CD4-positive, alpha-beta T cell treated with Interleukin-15 for 1 hour (primary cell): ENCODE measurements around the gene RAE1.

Source experiments
- DNase-seq: peaks from one replicate; pipeline ENCODE4 v3.0.0-alpha.2; 2020

Gene RAE1

GRCh38 chr20:57401565-57401918, 50.5 kb downstream of the RAE1 start:
- no peak for DNase-seq

GRCh38 chr20:57402206-57403125, 51.4 kb downstream of the RAE1 start:
- DNase-seq: peak; percentile 15

GRCh38 chr20:57403216-57403615, 52.2 kb downstream of the RAE1 start:
- peak; percentile 16 for DNase-seq

GRCh38 chr20:57404006-57404405, 53.0 kb downstream of the RAE1 start:
- no peak for DNase-seq

GRCh38 chr20:57404419-57405072, 53.5 kb downstream of the RAE1 start:
- peak; percentile 16 for DNase-seq

- peak; percentile 13 for DNase-seq
Observed at GRCh38 chr20:57405236-57406016, 54.4 kb downstream of the RAE1 start.

GRCh38 chr20:57407541-57407956, 56.5 kb downstream of the RAE1 start:
- DNase-seq: peak; percentile 22

GRCh38 chr20:57408131-57408530, 57.1 kb downstream of the RAE1 start:
- no peak for DNase-seq

- DNase-seq: peak; percentile 13
Observed at GRCh38 chr20:57408536-57409233, 57.6 kb downstream of the RAE1 start.

GRCh38 chr20:57409316-57409671, 58.2 kb downstream of the RAE1 start:
- DNase-seq: no peak

- DNase-seq: no peak
Observed at GRCh38 chr20:57409672-57410397, 58.8 kb downstream of the RAE1 start.

- DNase-seq: peak; percentile 16
Observed at GRCh38 chr20:57410398-57410920, 59.4 kb downstream of the RAE1 start.

- peak; percentile 9 for DNase-seq
Observed at GRCh38 chr20:57410924-57411323, 59.9 kb downstream of the RAE1 start.

- DNase-seq: peak; percentile 15
Observed at GRCh38 chr20:57411406-57412283, 60.6 kb downstream of the RAE1 start.

GRCh38 chr20:57412347-57413029, 61.4 kb downstream of the RAE1 start:
- peak; percentile 36 for DNase-seq

GRCh38 chr20:57413986-57414385, 62.9 kb downstream of the RAE1 start:
- DNase-seq: no peak

- peak; percentile 16 for DNase-seq
Observed at GRCh38 chr20:57414867-57415592, 64.0 kb downstream of the RAE1 start.

GRCh38 chr20:57415771-57416170, 64.7 kb downstream of the RAE1 start:
- no peak for DNase-seq

- DNase-seq: no peak
Observed at GRCh38 chr20:57416296-57417022, 65.4 kb downstream of the RAE1 start.
